Measurements from ENCODE around the gene PDZD2.

The PDZD2 gene

GRCh38 chr5:32129074-32129598 is 490.2 kb downstream of the PDZD2 start:
- H3K4me2 ChIP-seq (ENCODE audit: insufficient read depth, low read length): no peak overlapping the region
- H3K27ac ChIP-seq (ENCODE audit: low read length): no peak overlapping the region
- H3K36me3 ChIP-seq (ENCODE audit: insufficient read depth, low read length): peaks cover 51% of the 10 kb centered on the region
- H3K79me2 ChIP-seq (ENCODE audit: insufficient read depth, low read length): peaks cover 38% of the 10 kb centered on the region
- ATAC-seq (ENCODE audit: insufficient read depth, low read depth) (no peak), DNase-seq (no peak)
- no peaks in the 10 kb centered on the region for H3K4me1 ChIP-seq (ENCODE audit: insufficient read depth, low read length)
- H3K4me3 ChIP-seq (ENCODE audit: low read depth in 1 of 2, low read length in 2 of 2): no peak overlapping the region
- H3K9me3 ChIP-seq (ENCODE audit: insufficient read depth, low read length, severe bottlenecking): no peaks in the 10 kb centered on the region
- no peak for TF ChIP-seq EZH2 (IDR thresholded peaks at IDR 0.05; ENCODE audit: borderline replicate concordance, low read depth, low read length, severe bottlenecking)
- TF ChIP-seq, protein P1, sequence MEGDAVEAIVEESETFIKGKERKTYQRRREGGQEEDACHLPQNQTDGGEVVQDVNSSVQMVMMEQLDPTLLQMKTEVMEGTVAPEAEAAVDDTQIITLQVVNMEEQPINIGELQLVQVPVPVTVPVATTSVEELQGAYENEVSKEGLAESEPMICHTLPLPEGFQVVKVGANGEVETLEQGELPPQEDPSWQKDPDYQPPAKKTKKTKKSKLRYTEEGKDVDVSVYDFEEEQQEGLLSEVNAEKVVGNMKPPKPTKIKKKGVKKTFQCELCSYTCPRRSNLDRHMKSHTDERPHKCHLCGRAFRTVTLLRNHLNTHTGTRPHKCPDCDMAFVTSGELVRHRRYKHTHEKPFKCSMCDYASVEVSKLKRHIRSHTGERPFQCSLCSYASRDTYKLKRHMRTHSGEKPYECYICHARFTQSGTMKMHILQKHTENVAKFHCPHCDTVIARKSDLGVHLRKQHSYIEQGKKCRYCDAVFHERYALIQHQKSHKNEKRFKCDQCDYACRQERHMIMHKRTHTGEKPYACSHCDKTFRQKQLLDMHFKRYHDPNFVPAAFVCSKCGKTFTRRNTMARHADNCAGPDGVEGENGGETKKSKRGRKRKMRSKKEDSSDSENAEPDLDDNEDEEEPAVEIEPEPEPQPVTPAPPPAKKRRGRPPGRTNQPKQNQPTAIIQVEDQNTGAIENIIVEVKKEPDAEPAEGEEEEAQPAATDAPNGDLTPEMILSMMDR (IDR thresholded peaks at IDR 0.05; ENCODE audit: borderline replicate concordance, extremely low read depth, low read length, poor library complexity, severe bottlenecking): no peak
- no peak overlapping the region for H2AFZ ChIP-seq (ENCODE audit: low read depth, low read length)
- H3K27me3 ChIP-seq (ENCODE audit: insufficient read depth, low read length, poor library complexity): no peaks in the 10 kb centered on the region
- no peak overlapping the region for H3K9ac ChIP-seq (ENCODE audit: low read depth, low read length)
- H4K20me1 ChIP-seq (ENCODE audit: insufficient read depth, low read length): peaks cover 6% of the 10 kb centered on the region; the same call in 1 of the 2 replicates

DNA sequence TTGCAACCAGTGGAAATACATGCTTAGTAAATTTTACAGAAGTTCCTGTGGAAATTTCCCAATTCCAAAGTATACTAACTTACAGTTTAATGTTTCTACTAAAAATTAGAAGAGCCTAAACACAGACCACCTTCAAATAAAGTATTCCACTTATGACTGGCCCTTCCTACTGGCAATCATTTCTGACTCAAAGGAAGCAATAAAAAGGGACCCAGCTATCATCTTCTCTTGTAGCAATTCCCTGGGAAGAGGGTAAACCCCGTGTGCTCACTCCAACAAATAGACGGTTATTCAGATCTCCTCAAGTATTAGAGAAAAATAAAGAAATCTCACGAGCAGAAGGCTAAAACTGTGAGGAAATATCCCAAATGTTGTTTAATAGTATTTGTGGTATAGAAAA is 491.9 kb downstream of the PDZD2 start:
- DNase-seq: no peak
- H3K9ac ChIP-seq (ENCODE audit: low read depth, low read length): no peak overlapping the region
- no peak for ATAC-seq (ENCODE audit: insufficient read depth, low read depth)
- peaks cover 6% of the 10 kb centered on the region for H4K20me1 ChIP-seq (ENCODE audit: insufficient read depth, low read length)
- H3K4me3 ChIP-seq (ENCODE audit: low read depth in 1 of 2, low read length in 2 of 2): no peak overlapping the region
- no peak overlapping the region for H3K4me2 ChIP-seq (ENCODE audit: insufficient read depth, low read length)
- peaks cover 40% of the 10 kb centered on the region for H3K79me2 ChIP-seq (ENCODE audit: insufficient read depth, low read length)
- no peak overlapping the region for H3K27ac ChIP-seq (ENCODE audit: low read length)
- peaks cover 51% of the 10 kb centered on the region for H3K36me3 ChIP-seq (ENCODE audit: insufficient read depth, low read length)
- H3K4me1 ChIP-seq (ENCODE audit: insufficient read depth, low read length): no peaks in the 10 kb centered on the region
- no peaks in the 10 kb centered on the region for H3K9me3 ChIP-seq (ENCODE audit: insufficient read depth, low read length, severe bottlenecking)
- TF ChIP-seq, protein P1 (IDR thresholded peaks at IDR 0.05; ENCODE audit: borderline replicate concordance, extremely low read depth, low read length, poor library complexity, severe bottlenecking): no peak
- TF ChIP-seq EZH2 (IDR thresholded peaks at IDR 0.05; ENCODE audit: borderline replicate concordance, low read depth, low read length, severe bottlenecking): no peak
- H2AFZ ChIP-seq (ENCODE audit: low read depth, low read length): no peak overlapping the region
- no peaks in the 10 kb centered on the region for H3K27me3 ChIP-seq (ENCODE audit: insufficient read depth, low read length, poor library complexity)

- Histone ChIP-seq H4K20me1 (ENCODE audit: insufficient read depth, low read length) (peaks cover 3% of the 10 kb centered on the region), H3K79me2 (ENCODE audit: insufficient read depth, low read length) (peaks cover 38% of the 10 kb centered on the region), H3K9ac (ENCODE audit: low read depth, low read length) (no peak overlapping the region), H3K27ac (ENCODE audit: low read length) (no peak overlapping the region), H3K4me2 (ENCODE audit: insufficient read depth, low read length) (no peak overlapping the region), H2AFZ (ENCODE audit: low read depth, low read length) (no peak overlapping the region), H3K4me3 (ENCODE audit: low read depth in 1 of 2, low read length in 2 of 2) (no peak overlapping the region), H3K27me3 (ENCODE audit: insufficient read depth, low read length, poor library complexity) (no peaks in the 10 kb centered on the region), H3K4me1 (ENCODE audit: insufficient read depth, low read length) (no peaks in the 10 kb centered on the region), H3K9me3 (ENCODE audit: insufficient read depth, low read length, severe bottlenecking) (no peaks in the 10 kb centered on the region), H3K36me3 (ENCODE audit: insufficient read depth, low read length) (peaks cover 46% of the 10 kb centered on the region)
- ATAC-seq (ENCODE audit: insufficient read depth, low read depth) (no peak), DNase-seq (no peak)
- TF ChIP-seq, protein P1 (IDR thresholded peaks at IDR 0.05; ENCODE audit: borderline replicate concordance, extremely low read depth, low read length, poor library complexity, severe bottlenecking): no peak
- no peak for TF ChIP-seq EZH2 (IDR thresholded peaks at IDR 0.05; ENCODE audit: borderline replicate concordance, low read depth, low read length, severe bottlenecking)
These were observed 492.7 kb downstream of the PDZD2 start for GRCh38 chr5:32131604-32132003.
